Spleen (tissue), 7 donors: ENCODE measurements around the gene ATR.

Experiments
- CTCF ChIP-seq, 11 experiments: fragments of 200-600 bp in 7 of 11; fragments of 450-650 bp in 4 of 11; sonication (generic) in 4 of 11; IDR thresholded peaks in 8 of 11; conservative IDR thresholded peaks in 3 of 11; 1 replicate in 7 of 11; 2 replicates in 4 of 11; pipeline versions ENCODE4 v1.4.0 to v1.8.0; 2016 to 2021; ENCODE audit warnings: antibody characterized with exemption in 11 of 11, inconsistent platforms in 4 of 11, mild to moderate bottlenecking in 1 of 11
- POLR2A ChIP-seq, 3 donors: fragments of 450-650 bp; IDR thresholded peaks; one replicate each; pipeline ENCODE4 v1.5.1; 2017; ENCODE audit warnings: antibody characterized with exemption in 3 of 3, mild to moderate bottlenecking in 1 of 3
- donor health status: DM: no; HTN: no; CAD: no; lungs with moderate emphysema.
- donor health status: DM: no; HTN: no; CAD: no.
- donor health status: DM: no; HTN: no; CAD: no.

GRCh38 chr3:142595581-142595950, 17.0 kb upstream of the ATR start:
- no peak for TF ChIP-seq CTCF (IDR thresholded peaks at IDR 0.05 in 8 of 11, conservative IDR thresholded peaks at IDR 0.05 in 3 of 11)
- TF ChIP-seq POLR2A (IDR thresholded peaks at IDR 0.05) = no peak
